ENCODE data around the gene OR5B2. TPM values are rescaled to one million over a fixed set of nuclear protein-coding genes. Genes with fewer than 3 reads are reported as not detected.

OR5B2 gene
- polyA plus RNA-seq, 1 donor (not counting 4 experiments of a cell fraction or from before 2014, with no cell fraction given), result not detected

DNA sequence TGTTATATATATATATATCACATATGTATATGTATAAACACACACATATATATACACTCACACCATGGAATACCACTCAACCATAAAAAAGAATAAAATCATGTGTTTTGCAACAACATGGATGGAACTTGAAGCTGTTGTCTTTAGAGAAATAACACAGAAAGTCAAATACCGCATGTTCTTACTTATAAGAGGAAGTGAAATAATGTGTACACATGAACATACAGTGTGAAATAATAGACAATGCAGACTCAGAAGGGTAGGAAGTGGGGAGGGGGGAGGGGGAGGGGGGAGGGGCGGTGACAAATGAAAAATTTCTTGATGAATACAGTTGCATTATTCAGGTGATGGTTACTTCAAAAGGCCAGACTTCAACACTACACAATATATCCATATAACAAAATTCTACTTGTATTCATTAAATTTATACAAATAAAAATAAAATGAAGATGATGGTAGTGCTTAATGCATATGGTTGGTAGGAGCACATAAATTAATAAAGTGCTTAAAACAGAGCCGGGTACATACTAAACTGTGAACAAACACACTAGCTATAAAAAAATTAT lies 5.8 kb upstream of the OR5B2 start:
- no peak for FAIRE-seq
- Histone ChIP-seq H3K9me1 (ENCODE audit: control insufficient read depth, extremely low read depth, insufficient read depth, low read length) (no peaks in the 10 kb centered on the region), H3K36me3 (ENCODE audit: control insufficient read depth in 2 of 2, extremely low read depth in 1 of 2, insufficient read depth in 2 of 2, low read length in 2 of 2) (no peaks in the 10 kb centered on the region), H4K20me1 (ENCODE audit: control insufficient read depth, extremely low read depth, insufficient read depth, low read length) (no peaks in the 10 kb centered on the region), H3K27ac (ENCODE audit: control insufficient read depth, insufficient read depth, low read length) (no peak overlapping the region), H3K9ac (ENCODE audit: control insufficient read depth, extremely low read depth, insufficient read depth, low read length) (no peak overlapping the region), H2AFZ (ENCODE audit: control insufficient read depth, low read length) (no peak overlapping the region), H3K4me2 (ENCODE audit: control insufficient read depth, extremely low read depth, insufficient read depth, low read depth, low read length) (no peak overlapping the region), H3K79me2 (ENCODE audit: control insufficient read depth, insufficient read depth, low read length) (no peaks in the 10 kb centered on the region), H3K4me3 (ENCODE audit: control insufficient read depth in 2 of 3, extremely low read depth in 1 of 3, insufficient read depth in 2 of 3, low read depth in 1 of 3, low read length in 3 of 3) (no peak overlapping the region), H3K9me3 (ENCODE audit: control insufficient read depth, low read depth, low read length) (no peaks in the 10 kb centered on the region), H3K27me3 (ENCODE audit: control insufficient read depth, extremely low read depth, insufficient read depth, low read length) (no peaks in the 10 kb centered on the region), H3K4me1 (ENCODE audit: control insufficient read depth, extremely low read depth, insufficient read depth, low read length) (no peaks in the 10 kb centered on the region)
- no peak for TF ChIP-seq EZH2 (IDR thresholded peaks at IDR 0.05; ENCODE audit: low read length)
- TF ChIP-seq, protein P1, sequence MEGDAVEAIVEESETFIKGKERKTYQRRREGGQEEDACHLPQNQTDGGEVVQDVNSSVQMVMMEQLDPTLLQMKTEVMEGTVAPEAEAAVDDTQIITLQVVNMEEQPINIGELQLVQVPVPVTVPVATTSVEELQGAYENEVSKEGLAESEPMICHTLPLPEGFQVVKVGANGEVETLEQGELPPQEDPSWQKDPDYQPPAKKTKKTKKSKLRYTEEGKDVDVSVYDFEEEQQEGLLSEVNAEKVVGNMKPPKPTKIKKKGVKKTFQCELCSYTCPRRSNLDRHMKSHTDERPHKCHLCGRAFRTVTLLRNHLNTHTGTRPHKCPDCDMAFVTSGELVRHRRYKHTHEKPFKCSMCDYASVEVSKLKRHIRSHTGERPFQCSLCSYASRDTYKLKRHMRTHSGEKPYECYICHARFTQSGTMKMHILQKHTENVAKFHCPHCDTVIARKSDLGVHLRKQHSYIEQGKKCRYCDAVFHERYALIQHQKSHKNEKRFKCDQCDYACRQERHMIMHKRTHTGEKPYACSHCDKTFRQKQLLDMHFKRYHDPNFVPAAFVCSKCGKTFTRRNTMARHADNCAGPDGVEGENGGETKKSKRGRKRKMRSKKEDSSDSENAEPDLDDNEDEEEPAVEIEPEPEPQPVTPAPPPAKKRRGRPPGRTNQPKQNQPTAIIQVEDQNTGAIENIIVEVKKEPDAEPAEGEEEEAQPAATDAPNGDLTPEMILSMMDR (optimal IDR thresholded peaks at IDR 0.05 in 1 of 3, IDR thresholded peaks at IDR 0.05 in 1 of 3, conservative IDR thresholded peaks at IDR 0.05 in 1 of 3; ENCODE audit: extremely low read depth in 1 of 3, insufficient read depth in 2 of 3, low read length in 3 of 3), result no peak
- dilution Hi-C loops (cut with MboI; ENCODE audit: extremely low pct_ligation_motif_present, low sequenced_read_pairs), result no loop called here
- DNase-seq (ENCODE audit: low read depth, low spot score), result no peak

DNA sequence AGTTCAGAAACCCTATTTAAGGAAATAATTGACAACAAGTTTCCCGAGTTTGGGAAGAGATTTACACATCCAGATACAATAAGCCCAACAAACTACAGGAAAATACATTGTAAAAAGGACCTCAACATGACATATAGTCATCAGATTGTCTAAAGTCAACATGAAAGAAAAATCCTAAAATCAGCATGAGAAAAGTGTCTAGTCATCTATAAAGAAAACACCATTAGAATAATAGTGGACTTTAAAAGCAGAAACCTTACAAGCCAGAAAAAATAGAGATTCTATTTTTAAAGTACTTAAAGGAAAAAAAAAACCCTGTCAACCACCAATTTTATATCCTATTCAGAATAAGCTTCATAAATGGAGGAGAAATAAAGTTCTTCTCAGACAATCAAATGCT lies 1.4 kb upstream of the OR5B2 start:
- Histone ChIP-seq H3K4me2 (ENCODE audit: control insufficient read depth, extremely low read depth, insufficient read depth, low read depth, low read length) (no peak overlapping the region), H3K9me1 (ENCODE audit: control insufficient read depth, extremely low read depth, insufficient read depth, low read length) (no peaks in the 10 kb centered on the region), H3K36me3 (ENCODE audit: control insufficient read depth in 2 of 2, extremely low read depth in 1 of 2, insufficient read depth in 2 of 2, low read length in 2 of 2) (no peaks in the 10 kb centered on the region), H3K27ac (ENCODE audit: control insufficient read depth, insufficient read depth, low read length) (no peak overlapping the region), H3K4me1 (ENCODE audit: control insufficient read depth, extremely low read depth, insufficient read depth, low read length) (no peaks in the 10 kb centered on the region), H3K79me2 (ENCODE audit: control insufficient read depth, insufficient read depth, low read length) (no peaks in the 10 kb centered on the region), H2AFZ (ENCODE audit: control insufficient read depth, low read length) (no peak overlapping the region), H3K9me3 (ENCODE audit: control insufficient read depth, low read depth, low read length) (no peaks in the 10 kb centered on the region), H3K27me3 (ENCODE audit: control insufficient read depth, extremely low read depth, insufficient read depth, low read length) (no peaks in the 10 kb centered on the region), H3K9ac (ENCODE audit: control insufficient read depth, extremely low read depth, insufficient read depth, low read length) (no peak overlapping the region), H3K4me3 (ENCODE audit: control insufficient read depth in 2 of 3, extremely low read depth in 1 of 3, insufficient read depth in 2 of 3, low read depth in 1 of 3, low read length in 3 of 3) (no peak overlapping the region), H4K20me1 (ENCODE audit: control insufficient read depth, extremely low read depth, insufficient read depth, low read length) (no peaks in the 10 kb centered on the region)
- dilution Hi-C loops (cut with MboI; ENCODE audit: extremely low pct_ligation_motif_present, low sequenced_read_pairs), result no loop called here
- DNase-seq (ENCODE audit: low read depth, low spot score) (no peak), FAIRE-seq (no peak)
- TF ChIP-seq, protein P1 (optimal IDR thresholded peaks at IDR 0.05 in 1 of 3, IDR thresholded peaks at IDR 0.05 in 1 of 3, conservative IDR thresholded peaks at IDR 0.05 in 1 of 3; ENCODE audit: extremely low read depth in 1 of 3, insufficient read depth in 2 of 3, low read length in 3 of 3), result no peak
- TF ChIP-seq EZH2 (IDR thresholded peaks at IDR 0.05; ENCODE audit: low read length), result no peak
